HepG2 (cell line): Measurements from ENCODE around the gene IQCN. TPM values are rescaled to one million over a fixed set of nuclear protein-coding genes. Genes with fewer than 3 reads are reported as not detected.
A peak's percentile ranks its signal among the peaks of the same experiment; 100 is the strongest.

Source experiments
- ASH2L ChIP-seq: fragments of 300-600, 200-600 bp; sonication (generic); IDR thresholded peaks from 2 replicates; pipeline ENCODE4 v1.7.0; 2017; ENCODE audit warnings: low read depth, mild to moderate bottlenecking, moderate library complexity, mixed read lengths, low read length; ENCODE audit not compliant: insufficient read length
- ATAD3A ChIP-seq: sonication (generic); formaldehyde crosslinking; IDR thresholded peaks from 2 replicates; pipeline ENCODE4 v1.4.0; 2020; ENCODE audit warnings: missing genetic modification reagents
- ELF4 ChIP-seq: sonication (generic); formaldehyde crosslinking; IDR thresholded peaks from 2 replicates; pipeline ENCODE4 v1.5.0; 2020; ENCODE audit warnings: missing genetic modification reagents, mild to moderate bottlenecking, moderate library complexity, borderline replicate concordance
- ETS1 ChIP-seq: sonication (generic); formaldehyde crosslinking; IDR thresholded peaks from 2 replicates; pipeline ENCODE4 v1.4.0; 2020; ENCODE audit warnings: missing genetic modification reagents
- FOXA1 ChIP-seq, 2 experiments: fragments of 450-650 bp in 1 of 2; sonication (generic) in 1 of 2; formaldehyde crosslinking in 1 of 2; IDR thresholded peaks; 2 replicates each; pipeline versions ENCODE4 v1.4.0 to v1.6.1; 2016 to 2020; ENCODE audit warnings: missing genetic modification reagents in 1 of 2
- KDM5B ChIP-seq: sonication (generic); formaldehyde crosslinking; IDR thresholded peaks from 2 replicates; pipeline ENCODE4 v1.4.0; 2020; ENCODE audit warnings: missing genetic modification reagents, mild to moderate bottlenecking, borderline replicate concordance
- MXI1 ChIP-seq: IDR thresholded peaks from 3 replicates; pipeline ENCODE4 v1.6.1; 2012; ENCODE audit warnings: low read depth, low read length, inconsistent platforms, borderline replicate concordance
- NFIB ChIP-seq: sonication (generic); formaldehyde crosslinking; IDR thresholded peaks from 2 replicates; pipeline ENCODE4 v1.9.0; 2021; ENCODE audit warnings: missing genetic modification reagents, mild to moderate bottlenecking, borderline replicate concordance
- NKX3-1 ChIP-seq: sonication (generic); formaldehyde crosslinking; IDR thresholded peaks from 2 replicates; pipeline ENCODE4 v1.5.0; 2020; ENCODE audit warnings: missing genetic modification reagents
- PAXIP1 ChIP-seq: sonication (generic); formaldehyde crosslinking; conservative IDR thresholded peaks from 2 replicates; pipeline ENCODE4 v1.4.0; 2020; ENCODE audit warnings: mild to moderate bottlenecking, missing genetic modification reagents, moderate library complexity
- RAD51 ChIP-seq: fragments of 450-650 bp; IDR thresholded peaks from 2 replicates; pipeline ENCODE4 v1.6.1; 2016; ENCODE audit warnings: borderline replicate concordance
- RELA ChIP-seq: sonication (generic); formaldehyde crosslinking; IDR thresholded peaks from 2 replicates; pipeline ENCODE4 v1.4.0; 2020; ENCODE audit warnings: missing genetic modification reagents
- SIN3B ChIP-seq: fragments of 150-350 bp; IDR thresholded peaks from 2 replicates; pipeline ENCODE4 v1.6.1; 2014; ENCODE audit warnings: low read length
- SMAD3 ChIP-seq: sonication (generic); formaldehyde crosslinking; IDR thresholded peaks from 2 replicates; pipeline ENCODE4 v1.4.0; 2020; ENCODE audit warnings: missing genetic modification reagents
- TFE3 ChIP-seq: IDR thresholded peaks from 2 replicates; pipeline ENCODE4 v1.6.1; 2016
- TGIF2 ChIP-seq: IDR thresholded peaks from 2 replicates; pipeline ENCODE4 v1.6.1; 2016; ENCODE audit warnings: control low read depth, missing compliant biosample characterization
- ZFP62 ChIP-seq: sonication (generic); formaldehyde crosslinking; IDR thresholded peaks from 2 replicates; pipeline ENCODE4 v1.4.0; 2020; ENCODE audit warnings: missing genetic modification reagents
- ZNF468 ChIP-seq: sonication (generic); formaldehyde crosslinking; IDR thresholded peaks from 2 replicates; pipeline ENCODE4 v1.8.0; 2022; ENCODE audit warnings: mild to moderate bottlenecking, moderate library complexity, missing genetic modification reagents
- ZNF484 ChIP-seq: sonication (generic); formaldehyde crosslinking; IDR thresholded peaks from 2 replicates; pipeline ENCODE4 v1.5.1; 2020; ENCODE audit warnings: mild to moderate bottlenecking, low read depth, missing genetic modification reagents, borderline replicate concordance
- ZNF644 ChIP-seq: IDR thresholded peaks from 2 replicates; pipeline ENCODE4 v1.6.1; 2016; ENCODE audit warnings: low read depth
- ZNF710 ChIP-seq: sonication (generic); formaldehyde crosslinking; IDR thresholded peaks from 2 replicates; pipeline ENCODE4 v1.5.0; 2020; ENCODE audit warnings: mild to moderate bottlenecking, missing genetic modification reagents, borderline replicate concordance
- ZNF780A ChIP-seq: sonication (generic); formaldehyde crosslinking; IDR thresholded peaks from 2 replicates; pipeline ENCODE4 v1.8.0; 2022; ENCODE audit warnings: mild to moderate bottlenecking, missing genetic modification reagents, moderate library complexity
- polyA plus RNA-seq, 8 experiments: library from polyadenylated mRNA; depleted of rRNA in 3 of 8; stranded (reverse) in 7 of 8; unstranded in 1 of 8; fragments of >200 nt; fragmentation: Illumina TruSeq in 4 of 8; extraction: Trizol in 4 of 8; gene quantifications; 2 replicates each; pipeline versions ENCODE4 v1.2.1 to v1.2.3, GENCODE V29; 2011 to 2016; ENCODE audit warnings: low read depth in 4 of 8, missing spikeins in 1 of 8, mixed read lengths in 1 of 8; ENCODE audit not compliant: insufficient read depth in 1 of 8
- total RNA-seq, 5 experiments: library from RNA; depleted of rRNA; stranded (reverse); fragments of >200 nt; fragmentation: Illumina TruSeq; extraction: Trizol; gene quantifications; 2 replicates each; pipeline ENCODE4 v1.2.3, GENCODE V29; 2016; ENCODE audit warnings: low read depth in 1 of 5

Gene IQCN
- total and polyA plus RNA-seq, 2 of the 13 experiments (the other 11 are each of a cell fraction or from before 2014, with no cell fraction given), result 0.04 to 0.18 TPM

GRCh38 chr19:18300930-18301717 lies 26.9 kb upstream of the IQCN start (continued):
- TF ChIP-seq PAXIP1 (peak; percentile 33; the same call in 1 of the 2 replicates), ETS1 (CRISPR knock-in tag) (no peak), ASH2L (no peak), ZNF710 (CRISPR knock-in tag) (no peak), ATAD3A (CRISPR knock-in tag) (no peak), TFE3 (CRISPR knock-in tag) (no peak), RELA (CRISPR knock-in tag) (no peak), KDM5B (CRISPR knock-in tag) (0 out of 2 replicates have a peak, but pooled peaks have one; percentile 11), RAD51 (no peak), ZNF468 (CRISPR knock-in tag) (no peak), ELF4 (no peak), ZNF644 (no peak), TGIF2 (CRISPR knock-in tag) (no peak), SMAD3 (CRISPR knock-in tag) (no peak), ZFP62 (CRISPR knock-in tag) (no peak), MXI1 (no peak), NFIB (CRISPR knock-in tag) (no peak), FOXA1 (IDR thresholded peaks at IDR 0.05) (no peak), FOXA1 (CRISPR knock-in tag; IDR thresholded peaks at IDR 0.05) (no peak), ZNF780A (CRISPR knock-in tag) (no peak), NKX3-1 (CRISPR knock-in tag) (no peak), SIN3B (no peak), ZNF484 (CRISPR knock-in tag) (no peak)
